Umbilical cord (tissue), 2 donors: Measurements from ENCODE around the gene RNF31. TPM values are rescaled to one million over a fixed set of nuclear protein-coding genes. Genes with fewer than 3 reads are reported as not detected.
"Not testable (repeated sequence)": the region's sequence is repeated elsewhere in the genome, so short reads cannot be mapped to it uniquely, and the experiment has no call there.

Experiments used
- DNase-seq: peaks from one replicate; pipeline ENCODE4 v3.0.0-alpha.2; 2015; ENCODE audit warnings: low spot score
- total RNA-seq: library from RNA; depleted of rRNA; stranded (reverse); fragments of >200 nt; gene quantifications from one replicate; pipeline ENCODE4 v1.2.3, GENCODE V29; 2014; ENCODE audit warnings: low replicate concordance; ENCODE audit not compliant: insufficient read depth

RNF31 gene
- total RNA-seq, 1 donor from 2014 or later = 22.6 TPM

DNA sequence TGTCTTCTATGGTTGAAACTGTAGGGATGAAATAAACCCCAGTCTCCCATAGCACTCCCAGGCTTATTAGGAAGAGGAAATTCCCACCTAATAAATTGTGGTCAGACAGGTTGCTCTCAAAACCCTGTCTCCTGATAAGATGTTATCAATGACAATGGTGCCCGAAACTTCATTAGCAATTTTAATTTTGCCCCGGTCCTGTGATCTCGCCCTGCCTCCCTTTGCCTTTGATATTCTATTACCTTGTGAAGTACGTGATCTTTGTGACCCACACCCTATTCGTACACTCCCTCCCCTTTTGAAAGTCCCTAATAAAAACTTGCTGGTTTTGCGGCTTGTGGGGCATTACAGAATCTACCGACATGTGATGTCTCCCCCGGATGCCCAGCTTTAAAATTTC is 55.2 kb downstream of the RNF31 start:
- not testable (repeated sequence) for DNase-seq

DNA sequence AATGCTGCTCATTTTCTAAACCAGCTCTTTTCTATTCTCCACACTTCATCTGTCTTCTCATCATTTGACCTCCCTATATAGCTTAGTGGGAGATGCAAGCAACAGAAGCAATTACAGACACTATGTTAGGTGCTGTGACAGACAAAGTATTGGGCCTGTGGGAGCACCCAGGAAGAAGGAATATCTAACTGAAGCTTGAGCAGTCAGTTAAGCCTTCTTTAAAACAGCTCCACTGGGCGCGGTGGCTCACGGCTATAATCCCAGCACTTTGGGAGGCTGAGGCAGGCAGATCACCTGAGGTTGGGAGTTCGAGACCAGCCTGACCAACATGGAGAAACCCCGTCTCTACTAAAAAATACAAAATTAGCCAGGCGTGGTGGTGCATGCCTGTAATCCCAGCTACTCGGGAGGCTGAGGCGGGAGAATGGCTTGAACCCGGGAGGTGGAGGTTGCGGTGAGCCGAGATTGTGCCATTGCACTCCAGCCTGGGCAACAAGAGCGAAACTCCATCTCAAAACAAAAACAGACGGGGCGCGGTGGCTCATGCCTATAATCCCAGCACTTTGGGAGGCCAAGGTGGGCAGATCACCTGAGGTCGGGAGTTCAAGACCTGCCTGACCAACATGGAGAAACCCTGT is 56.1 kb downstream of the RNF31 start:
- not testable (repeated sequence) for DNase-seq

DNA sequence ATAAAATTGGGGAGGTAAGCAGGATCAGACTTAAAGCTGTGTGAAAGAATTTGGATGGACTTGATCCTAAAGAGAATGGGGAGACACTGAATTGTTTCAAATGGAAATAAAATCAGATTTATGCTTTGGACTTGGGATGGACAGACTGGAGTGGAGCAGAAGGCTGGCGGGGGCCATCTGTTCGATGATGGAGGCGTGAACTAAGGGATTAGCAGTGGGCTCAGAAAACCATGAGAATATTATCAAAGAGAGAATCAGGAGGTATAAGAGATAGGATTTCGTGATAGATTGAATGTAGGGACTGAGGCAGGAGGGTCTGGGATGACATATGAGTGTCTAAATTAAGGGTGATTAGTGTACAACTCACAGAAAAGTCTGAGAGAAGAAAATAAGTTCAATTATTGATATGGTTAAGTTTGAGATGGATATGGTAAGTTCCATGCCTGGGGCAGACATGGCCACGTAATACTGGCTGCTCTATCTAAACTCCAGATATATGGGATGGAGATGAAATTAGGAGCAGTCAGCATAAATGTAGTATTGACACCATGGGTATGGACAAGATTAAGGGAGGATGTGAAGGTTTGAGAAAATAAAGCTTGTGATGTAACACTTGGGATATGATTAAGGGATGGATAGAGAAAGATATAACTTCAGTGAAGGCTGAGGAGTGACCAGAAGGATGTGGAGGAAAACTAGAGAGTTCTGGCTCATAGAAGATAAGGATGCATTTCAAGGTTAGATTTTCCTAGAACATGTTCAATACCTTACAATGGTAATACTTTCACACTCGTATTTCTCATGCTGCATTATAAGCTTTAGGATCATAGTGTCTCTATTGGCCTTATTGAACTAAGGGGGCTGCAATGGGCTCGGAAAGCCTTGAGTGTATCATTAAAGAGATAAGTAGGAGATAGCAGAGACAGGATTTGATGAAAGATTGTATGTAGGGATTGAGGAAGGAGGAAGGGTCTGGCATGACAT is 57.2 kb downstream of the RNF31 start:
- no peak for DNase-seq

DNA sequence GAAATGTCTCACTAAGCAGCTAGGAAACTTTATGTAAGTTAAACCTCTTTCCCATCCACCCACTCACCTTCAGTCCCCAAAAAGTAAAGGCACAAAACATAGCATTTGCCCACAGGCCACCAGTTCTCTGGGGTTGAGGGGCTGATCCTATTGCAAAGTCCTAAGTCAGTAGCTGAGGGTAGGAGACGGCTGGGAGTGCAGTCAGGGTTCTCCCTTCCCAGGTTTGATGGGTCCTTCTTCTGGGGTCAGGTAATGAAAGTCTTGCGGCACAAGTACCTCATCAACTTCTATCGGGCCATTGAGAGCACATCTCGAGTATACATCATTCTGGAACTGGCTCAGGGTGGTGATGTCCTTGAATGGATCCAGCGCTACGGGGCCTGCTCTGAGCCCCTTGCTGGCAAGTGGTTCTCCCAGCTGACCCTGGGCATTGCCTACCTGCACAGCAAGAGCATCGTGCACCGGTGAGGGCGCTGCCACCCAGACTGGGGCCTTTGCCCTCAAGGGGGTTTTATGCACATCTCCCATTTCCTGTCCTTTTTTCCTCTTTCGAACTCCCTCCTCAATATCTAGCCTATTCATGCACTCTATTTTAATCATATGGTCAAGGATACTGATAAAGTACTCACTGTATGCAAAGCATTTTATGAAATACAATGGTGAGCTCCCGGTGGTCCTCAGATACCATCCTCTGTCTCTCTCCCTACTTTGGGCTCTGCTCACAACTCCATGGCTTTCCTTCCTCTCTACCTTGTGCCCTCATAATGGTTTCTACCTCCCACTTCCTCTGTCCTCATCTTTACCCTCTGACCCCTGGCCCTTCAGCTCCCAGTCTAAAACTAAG is 59.2 kb downstream of the RNF31 start:
- no peak for DNase-seq

DNA sequence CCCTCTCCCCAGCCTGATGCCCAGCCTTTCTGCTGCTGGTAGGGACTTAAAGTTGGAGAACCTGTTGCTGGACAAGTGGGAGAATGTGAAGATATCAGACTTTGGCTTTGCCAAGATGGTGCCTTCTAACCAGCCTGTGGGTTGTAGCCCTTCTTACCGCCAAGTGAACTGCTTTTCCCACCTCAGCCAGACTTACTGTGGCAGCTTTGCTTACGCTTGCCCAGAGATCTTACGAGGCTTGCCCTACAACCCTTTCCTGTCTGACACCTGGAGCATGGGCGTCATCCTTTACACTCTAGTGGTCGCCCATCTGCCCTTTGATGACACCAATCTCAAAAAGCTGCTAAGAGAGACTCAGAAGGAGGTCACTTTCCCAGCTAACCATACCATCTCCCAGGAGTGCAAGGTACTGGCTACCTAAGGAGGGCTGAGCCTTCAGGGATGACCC is 59.8 kb downstream of the RNF31 start:
- DNase-seq = no peak

DNA sequence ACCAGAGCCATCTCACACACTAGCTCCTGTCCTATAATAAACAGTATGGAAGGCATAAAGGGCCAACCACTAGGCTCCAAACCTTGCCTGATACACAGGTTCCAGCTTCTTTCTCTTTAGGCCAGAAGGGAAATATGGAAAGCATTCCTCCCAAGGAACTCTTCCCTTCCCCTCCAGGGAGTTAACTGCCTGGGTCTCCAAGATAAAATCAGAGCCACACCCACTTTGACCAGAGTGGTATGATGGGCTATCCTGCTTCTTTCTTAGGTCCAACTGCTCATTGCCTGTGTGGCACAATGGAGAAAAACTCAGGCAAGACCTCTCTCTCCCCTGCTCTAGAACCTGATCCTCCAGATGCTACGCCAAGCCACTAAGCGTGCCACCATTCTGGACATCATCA is 60.3 kb downstream of the RNF31 start:
- no peak for DNase-seq

Other genes starting within 250 kb of the RNF31 start
- 15.9 TPM for gene DHRS4, start 193.7 kb upstream of the RNF31 start, total RNA-seq
- 13.2 TPM for gene DHRS4L2, start 158.6 kb upstream of the RNF31 start, total RNA-seq
- gene CARMIL3, start 95.5 kb upstream of the RNF31 start, total RNA-seq = 1.2 TPM
- gene CPNE6, start 75.9 kb upstream of the RNF31 start, total RNA-seq = 2.4 TPM
- 13.2 TPM for gene PCK2, start 53.2 kb upstream of the RNF31 start, total RNA-seq
- 37.3 TPM for gene DCAF11, start 32.7 kb upstream of the RNF31 start, total RNA-seq
- gene NRL, start 32.5 kb upstream of the RNF31 start, total RNA-seq = 0.24 TPM
- 3.6 TPM for gene FITM1, start 16.8 kb upstream of the RNF31 start, total RNA-seq
- gene PSME1, start 11.3 kb upstream of the RNF31 start, total RNA-seq = 35.4 TPM
- gene EMC9, start 5.9 kb upstream of the RNF31 start, total RNA-seq = 25.3 TPM
- 17.1 TPM for gene PSME2, start 888 bp upstream of the RNF31 start, total RNA-seq
- gene IRF9, start 13.8 kb downstream of the RNF31 start, total RNA-seq = 133 TPM
- gene REC8, start 24.6 kb downstream of the RNF31 start, total RNA-seq = 10.1 TPM
- 7.7 TPM for gene IPO4, start 41.3 kb downstream of the RNF31 start, total RNA-seq
- gene TM9SF1, start 47.9 kb downstream of the RNF31 start, total RNA-seq = 49.6 TPM
- gene TSSK4, start 58.2 kb downstream of the RNF31 start, total RNA-seq = not detected
- gene CHMP4A, start 66.0 kb downstream of the RNF31 start, total RNA-seq = 5.3 TPM
- 3.9 TPM for gene MDP1, start 68.6 kb downstream of the RNF31 start, total RNA-seq
- gene NEDD8, start 84.9 kb downstream of the RNF31 start, total RNA-seq = 68.6 TPM
- 49.4 TPM for gene GMPR2, start 85.4 kb downstream of the RNF31 start, total RNA-seq
- 33.2 TPM for gene TINF2, start 95.1 kb downstream of the RNF31 start, total RNA-seq
- 9.4 TPM for gene TGM1, start 115.7 kb downstream of the RNF31 start, total RNA-seq
- gene RABGGTA, start 124.1 kb downstream of the RNF31 start, total RNA-seq = 14.0 TPM
- 45.3 TPM for gene DHRS1, start 152.3 kb downstream of the RNF31 start, total RNA-seq
- 12.5 TPM for gene NOP9, start 152.4 kb downstream of the RNF31 start, total RNA-seq
- 4.8 TPM for gene CIDEB, start 160.5 kb downstream of the RNF31 start, total RNA-seq
- 8.9 TPM for gene LTB4R2, start 162.6 kb downstream of the RNF31 start, total RNA-seq
- gene LTB4R, start 164.0 kb downstream of the RNF31 start, total RNA-seq = 1.4 TPM
- gene ADCY4, start 187.6 kb downstream of the RNF31 start, total RNA-seq = 8.2 TPM
- gene RIPK3, start 192.5 kb downstream of the RNF31 start, total RNA-seq = 5.3 TPM
- 40.0 TPM for gene NFATC4, start 220.7 kb downstream of the RNF31 start, total RNA-seq